Retinal pigment epithelial cell (primary cell): Measurements from ENCODE around the gene RPTOR.
A peak's percentile ranks its signal among the peaks of the same experiment; 100 is the strongest.

Experiments used
- DNase-seq: peaks from one replicate; pipeline ENCODE4 v3.0.0-alpha.2; 2010; ENCODE audit warnings: low read depth
- H3K4me3 ChIP-seq: 2 replicates; pipeline ENCODE4 v1.5.1; 2011; ENCODE audit warnings: mild to moderate bottlenecking, low read length, control low read depth, moderate library complexity
- TF ChIP-seq, protein P1 (sequence below): conservative IDR thresholded peaks from 2 replicates; pipeline ENCODE4 v1.5.1; 2011; ENCODE audit warnings: low read depth, low read length, control low read depth, inconsistent platforms

The RPTOR gene, protein sequence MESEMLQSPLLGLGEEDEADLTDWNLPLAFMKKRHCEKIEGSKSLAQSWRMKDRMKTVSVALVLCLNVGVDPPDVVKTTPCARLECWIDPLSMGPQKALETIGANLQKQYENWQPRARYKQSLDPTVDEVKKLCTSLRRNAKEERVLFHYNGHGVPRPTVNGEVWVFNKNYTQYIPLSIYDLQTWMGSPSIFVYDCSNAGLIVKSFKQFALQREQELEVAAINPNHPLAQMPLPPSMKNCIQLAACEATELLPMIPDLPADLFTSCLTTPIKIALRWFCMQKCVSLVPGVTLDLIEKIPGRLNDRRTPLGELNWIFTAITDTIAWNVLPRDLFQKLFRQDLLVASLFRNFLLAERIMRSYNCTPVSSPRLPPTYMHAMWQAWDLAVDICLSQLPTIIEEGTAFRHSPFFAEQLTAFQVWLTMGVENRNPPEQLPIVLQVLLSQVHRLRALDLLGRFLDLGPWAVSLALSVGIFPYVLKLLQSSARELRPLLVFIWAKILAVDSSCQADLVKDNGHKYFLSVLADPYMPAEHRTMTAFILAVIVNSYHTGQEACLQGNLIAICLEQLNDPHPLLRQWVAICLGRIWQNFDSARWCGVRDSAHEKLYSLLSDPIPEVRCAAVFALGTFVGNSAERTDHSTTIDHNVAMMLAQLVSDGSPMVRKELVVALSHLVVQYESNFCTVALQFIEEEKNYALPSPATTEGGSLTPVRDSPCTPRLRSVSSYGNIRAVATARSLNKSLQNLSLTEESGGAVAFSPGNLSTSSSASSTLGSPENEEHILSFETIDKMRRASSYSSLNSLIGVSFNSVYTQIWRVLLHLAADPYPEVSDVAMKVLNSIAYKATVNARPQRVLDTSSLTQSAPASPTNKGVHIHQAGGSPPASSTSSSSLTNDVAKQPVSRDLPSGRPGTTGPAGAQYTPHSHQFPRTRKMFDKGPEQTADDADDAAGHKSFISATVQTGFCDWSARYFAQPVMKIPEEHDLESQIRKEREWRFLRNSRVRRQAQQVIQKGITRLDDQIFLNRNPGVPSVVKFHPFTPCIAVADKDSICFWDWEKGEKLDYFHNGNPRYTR (N-terminal part only)

GRCh38 chr17:80544655-80545498, at the start of gene RPTOR:
TSS of gene RPTOR (plus strand) at chr17:80544838. CDS start at chr17:80545630, 792 bp downstream.
- H3K4me3 ChIP-seq = peak within 1 kb of the TSS; percentile 84
- TF ChIP-seq, protein P1, sequence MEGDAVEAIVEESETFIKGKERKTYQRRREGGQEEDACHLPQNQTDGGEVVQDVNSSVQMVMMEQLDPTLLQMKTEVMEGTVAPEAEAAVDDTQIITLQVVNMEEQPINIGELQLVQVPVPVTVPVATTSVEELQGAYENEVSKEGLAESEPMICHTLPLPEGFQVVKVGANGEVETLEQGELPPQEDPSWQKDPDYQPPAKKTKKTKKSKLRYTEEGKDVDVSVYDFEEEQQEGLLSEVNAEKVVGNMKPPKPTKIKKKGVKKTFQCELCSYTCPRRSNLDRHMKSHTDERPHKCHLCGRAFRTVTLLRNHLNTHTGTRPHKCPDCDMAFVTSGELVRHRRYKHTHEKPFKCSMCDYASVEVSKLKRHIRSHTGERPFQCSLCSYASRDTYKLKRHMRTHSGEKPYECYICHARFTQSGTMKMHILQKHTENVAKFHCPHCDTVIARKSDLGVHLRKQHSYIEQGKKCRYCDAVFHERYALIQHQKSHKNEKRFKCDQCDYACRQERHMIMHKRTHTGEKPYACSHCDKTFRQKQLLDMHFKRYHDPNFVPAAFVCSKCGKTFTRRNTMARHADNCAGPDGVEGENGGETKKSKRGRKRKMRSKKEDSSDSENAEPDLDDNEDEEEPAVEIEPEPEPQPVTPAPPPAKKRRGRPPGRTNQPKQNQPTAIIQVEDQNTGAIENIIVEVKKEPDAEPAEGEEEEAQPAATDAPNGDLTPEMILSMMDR = no peak
- DNase-seq = peak; percentile 62

- H3K4me3 ChIP-seq = no peak overlapping the region
- TF ChIP-seq, protein P1 = no peak
- DNase-seq = no peak
Observed at GRCh38 chr17:80497726-80498241, 46.9 kb upstream of the RPTOR start.

DNA sequence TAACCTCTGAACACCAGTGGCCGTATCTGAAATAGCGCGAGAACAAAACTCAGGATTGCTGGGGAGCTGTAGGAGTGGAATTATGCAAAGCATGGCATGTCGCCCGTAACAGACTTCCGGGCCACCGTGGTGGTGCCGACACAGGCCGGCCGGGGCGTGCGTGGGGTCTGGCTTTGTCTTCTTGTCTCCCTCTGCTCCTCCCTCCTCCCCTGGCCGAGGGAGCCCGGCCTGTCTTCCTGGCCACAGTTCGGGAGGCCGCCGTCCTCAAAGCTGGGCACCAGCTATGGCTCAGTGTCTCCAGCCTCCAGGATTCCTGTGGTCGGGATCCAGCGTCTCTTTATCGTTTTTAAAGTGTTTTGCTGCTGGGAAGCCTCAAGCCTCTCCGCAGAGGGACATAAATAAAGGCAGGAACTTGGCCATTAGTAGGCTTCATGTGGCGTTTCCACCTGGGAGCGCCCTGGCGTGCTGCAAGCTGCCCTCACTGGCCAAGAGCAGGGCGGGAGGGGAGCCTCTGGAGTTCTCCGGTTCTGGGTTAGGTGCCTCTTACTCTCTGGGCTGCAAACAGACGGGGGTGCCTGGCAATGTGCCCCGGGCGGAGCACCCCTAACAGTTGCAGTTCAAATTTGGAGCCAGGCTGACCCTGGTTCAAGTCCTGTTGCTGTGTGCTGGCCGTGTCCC, 46.3 kb upstream of the RPTOR start:
- DNase-seq = no peak
- no peak overlapping the region for H3K4me3 ChIP-seq
- TF ChIP-seq, protein P1 = no peak

- TF ChIP-seq, protein P1 = no peak
- H3K4me3 ChIP-seq = no peak overlapping the region
- DNase-seq = no peak
Observed at GRCh38 chr17:80498920-80499410, 45.7 kb upstream of the RPTOR start.

DNA sequence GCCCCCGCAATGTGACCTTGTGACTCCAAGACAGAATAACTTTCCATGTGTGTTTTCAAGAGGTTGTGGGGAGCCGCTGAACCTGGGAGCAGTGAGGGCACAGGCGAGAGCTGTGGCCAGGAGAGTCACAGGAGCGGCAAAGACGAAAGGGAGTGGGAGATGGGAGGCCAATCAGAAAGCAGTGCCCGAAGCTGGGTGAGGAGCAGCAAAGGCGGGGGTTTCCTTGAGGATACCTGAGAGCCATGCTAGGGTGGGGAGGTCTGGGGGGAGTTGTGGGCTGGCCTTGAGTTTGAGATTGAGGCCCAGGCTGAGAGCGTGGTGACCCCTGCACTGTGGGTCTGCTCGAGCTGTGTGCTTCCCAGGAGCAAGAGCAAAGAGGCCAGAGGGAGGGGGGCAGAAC, 45.1 kb upstream of the RPTOR start:
- TF ChIP-seq, protein P1 = no peak

More for the DNA sequence above, 45.1 kb upstream of the RPTOR start:
- no peak overlapping the region for H3K4me3 ChIP-seq
- DNase-seq = no peak
